Fibroblast of mammary gland (primary cell): ENCODE results near the gene ALOXE3.

ENCODE experiments used
- DNase-seq: peaks from one replicate; pipeline ENCODE4 v3.0.0-alpha.2; 2010; ENCODE audit warnings: low read depth
- H3K4me3 ChIP-seq: 2 replicates; pipeline ENCODE4 v1.5.1; 2011; ENCODE audit warnings: low read depth, mild to moderate bottlenecking, low read length, moderate library complexity; ENCODE audit not compliant: control insufficient read depth
- TF ChIP-seq, protein P1 (sequence below): conservative IDR thresholded peaks from 2 replicates; pipeline ENCODE4 v1.5.1; 2011; ENCODE audit warnings: low read depth, low read length, inconsistent platforms; ENCODE audit not compliant: control insufficient read depth, insufficient read depth

Gene ALOXE3

DNA sequence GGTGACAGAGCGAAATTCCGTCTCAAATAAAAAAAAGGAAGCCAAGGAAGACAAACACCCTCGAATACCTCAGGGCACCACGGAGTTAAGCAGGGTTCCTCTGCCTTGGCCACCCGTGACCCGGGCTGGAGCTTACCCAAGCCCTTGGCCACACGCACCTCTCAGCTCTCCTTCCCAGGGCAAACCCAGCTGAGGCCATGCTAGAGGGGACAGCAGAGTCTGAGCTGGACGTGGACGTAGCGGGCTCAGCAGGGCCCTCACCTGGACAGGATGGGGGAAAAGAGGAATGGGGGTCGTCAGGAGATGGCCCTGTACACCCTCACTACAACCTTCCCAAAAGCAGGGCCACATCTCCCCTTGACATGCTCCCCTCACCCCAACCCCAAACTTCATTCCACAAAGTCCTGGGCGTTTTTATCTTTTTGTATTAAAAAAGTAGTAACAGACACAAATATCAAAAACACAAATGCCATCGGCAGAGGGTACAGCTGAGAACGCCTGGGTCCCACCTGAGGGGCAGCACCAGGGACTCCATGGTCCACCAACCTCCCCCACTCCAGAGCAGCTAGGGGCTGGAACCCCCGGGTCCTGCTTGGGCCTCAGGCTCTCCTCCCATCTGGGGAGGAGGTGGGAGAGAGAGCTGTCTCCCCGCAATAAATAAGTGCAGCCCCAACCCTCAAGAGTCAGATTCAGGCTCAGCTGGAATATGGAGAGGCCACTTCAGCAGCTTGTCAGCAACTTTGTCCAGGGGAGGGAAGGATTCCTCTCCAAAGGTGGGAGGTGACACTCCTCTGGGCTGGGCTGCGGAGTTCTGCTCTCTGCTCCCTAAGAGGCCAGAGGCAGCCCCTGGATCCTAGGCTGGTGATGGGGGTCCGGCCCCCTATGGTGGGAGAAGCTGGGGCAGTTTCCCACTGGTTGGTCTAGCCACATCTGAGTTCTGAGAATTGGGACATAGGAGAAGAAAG is 22.0 kb upstream of the ALOXE3 start:
- TF ChIP-seq, protein P1, sequence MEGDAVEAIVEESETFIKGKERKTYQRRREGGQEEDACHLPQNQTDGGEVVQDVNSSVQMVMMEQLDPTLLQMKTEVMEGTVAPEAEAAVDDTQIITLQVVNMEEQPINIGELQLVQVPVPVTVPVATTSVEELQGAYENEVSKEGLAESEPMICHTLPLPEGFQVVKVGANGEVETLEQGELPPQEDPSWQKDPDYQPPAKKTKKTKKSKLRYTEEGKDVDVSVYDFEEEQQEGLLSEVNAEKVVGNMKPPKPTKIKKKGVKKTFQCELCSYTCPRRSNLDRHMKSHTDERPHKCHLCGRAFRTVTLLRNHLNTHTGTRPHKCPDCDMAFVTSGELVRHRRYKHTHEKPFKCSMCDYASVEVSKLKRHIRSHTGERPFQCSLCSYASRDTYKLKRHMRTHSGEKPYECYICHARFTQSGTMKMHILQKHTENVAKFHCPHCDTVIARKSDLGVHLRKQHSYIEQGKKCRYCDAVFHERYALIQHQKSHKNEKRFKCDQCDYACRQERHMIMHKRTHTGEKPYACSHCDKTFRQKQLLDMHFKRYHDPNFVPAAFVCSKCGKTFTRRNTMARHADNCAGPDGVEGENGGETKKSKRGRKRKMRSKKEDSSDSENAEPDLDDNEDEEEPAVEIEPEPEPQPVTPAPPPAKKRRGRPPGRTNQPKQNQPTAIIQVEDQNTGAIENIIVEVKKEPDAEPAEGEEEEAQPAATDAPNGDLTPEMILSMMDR = no peak
- DNase-seq = no peak
- H3K4me3 ChIP-seq = no peak overlapping the region

DNA sequence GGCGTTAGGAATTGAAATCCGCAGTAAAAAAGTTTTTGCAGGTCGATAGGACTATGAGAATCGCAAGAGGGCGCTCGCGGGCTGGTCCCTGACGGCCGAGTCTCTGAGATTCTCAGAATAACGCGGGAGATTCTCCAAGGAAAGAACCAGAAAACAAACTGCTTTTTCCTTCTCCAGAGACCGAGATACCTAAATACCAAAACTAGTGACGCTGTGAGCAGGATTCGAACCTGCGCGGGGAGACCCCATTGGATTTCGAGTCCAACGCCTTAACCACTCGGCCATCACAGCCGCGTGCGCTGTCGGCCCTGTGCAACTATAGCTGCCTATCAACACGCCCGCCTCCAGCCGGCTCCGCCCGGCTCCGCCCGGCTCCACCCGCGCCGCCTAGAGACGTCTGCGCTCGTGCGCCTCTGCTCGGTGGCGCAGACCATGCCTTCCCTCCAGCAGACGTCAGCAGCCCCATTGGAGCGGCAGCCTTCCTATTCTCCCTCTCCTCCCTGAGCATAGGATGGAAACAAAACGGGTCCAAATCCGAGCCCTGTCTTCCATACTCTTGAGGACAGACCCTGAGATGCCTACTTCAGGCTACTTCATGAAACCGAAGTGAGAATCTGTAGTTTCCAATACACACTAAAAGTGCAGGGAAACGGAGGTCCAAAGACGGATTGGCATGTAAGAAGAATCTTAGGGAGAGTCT is 20.5 kb upstream of the ALOXE3 start:
- peak; percentile 98 for DNase-seq
- H3K4me3 ChIP-seq = peak overlapping the region; percentile 54
- TF ChIP-seq, protein P1 = peak; percentile 85

DNA sequence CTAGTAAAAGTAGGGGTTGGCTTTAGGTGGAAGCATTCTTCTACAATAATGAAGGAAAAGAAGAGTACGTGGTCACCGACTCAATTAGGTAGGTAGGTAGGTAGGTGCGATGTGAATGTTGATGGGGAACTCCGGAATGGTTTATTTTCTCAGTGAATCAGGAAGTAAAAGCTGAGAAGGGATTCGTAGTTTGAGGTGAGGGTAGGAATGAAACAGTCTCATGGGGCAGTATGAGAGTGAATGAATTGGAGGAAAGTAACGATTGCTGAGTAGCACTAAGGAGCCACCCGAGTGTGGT is 20.0 kb upstream of the ALOXE3 start:
- TF ChIP-seq, protein P1 = no peak
- H3K4me3 ChIP-seq = peak overlapping the region; percentile 38
- no peak for DNase-seq

DNA sequence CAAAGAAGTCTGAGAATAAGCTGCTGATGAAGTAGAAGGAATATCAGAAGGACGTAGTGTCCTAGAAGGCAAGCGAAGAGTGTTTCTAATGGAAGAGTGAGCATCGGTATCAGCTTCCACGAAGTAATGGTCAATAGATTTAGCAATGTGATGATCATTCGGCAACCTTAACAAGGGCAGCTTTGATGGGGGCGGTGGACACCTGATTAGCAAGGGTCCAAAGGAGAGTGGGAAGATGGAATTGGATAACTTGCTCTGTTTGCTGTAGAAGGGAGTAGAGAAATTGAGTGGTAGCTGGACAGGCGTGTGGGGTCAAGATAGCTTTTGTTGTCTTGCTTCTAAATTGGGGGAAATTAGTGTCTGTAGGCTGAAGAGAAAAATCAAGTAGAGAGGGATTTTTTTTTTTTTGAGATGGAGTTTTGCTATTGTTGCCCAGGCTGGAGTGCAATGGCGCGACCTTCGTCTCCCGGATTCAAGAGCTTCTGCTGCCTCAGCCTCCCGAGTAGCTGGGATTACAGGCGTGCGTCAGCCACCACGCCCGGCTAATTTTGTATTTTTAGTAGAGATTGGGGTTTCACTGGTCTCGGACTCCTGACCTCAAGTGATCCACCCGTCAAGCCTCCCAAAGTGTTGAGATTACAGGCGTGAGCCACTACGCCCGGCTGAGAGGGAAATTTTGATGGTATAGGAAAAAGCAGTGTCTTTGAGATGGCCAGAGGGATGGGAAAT is 19.5 kb upstream of the ALOXE3 start:
- TF ChIP-seq, protein P1 = no peak
- no peak for DNase-seq
- peak overlapping the region; percentile 38 for H3K4me3 ChIP-seq

DNA sequence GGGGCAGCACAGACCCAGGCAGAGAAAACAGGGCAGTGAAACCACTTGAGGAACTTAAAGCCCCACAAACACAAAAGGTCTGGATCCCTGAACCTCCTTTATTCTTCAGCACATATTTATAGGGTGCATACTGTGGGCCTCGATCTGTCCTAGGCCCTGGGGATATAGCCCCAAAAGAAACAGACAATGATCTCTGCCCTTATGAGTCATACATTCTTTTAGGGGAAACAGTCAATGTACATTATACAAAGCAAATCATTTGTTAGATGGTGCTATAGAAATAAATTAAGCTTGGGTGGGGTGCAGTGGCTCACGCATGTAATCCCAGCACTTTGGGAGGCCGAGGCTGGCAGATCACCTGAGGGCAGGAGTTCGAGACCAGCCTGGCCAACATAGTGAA is 15.6 kb upstream of the ALOXE3 start:
- TF ChIP-seq, protein P1 = no peak

DNA sequence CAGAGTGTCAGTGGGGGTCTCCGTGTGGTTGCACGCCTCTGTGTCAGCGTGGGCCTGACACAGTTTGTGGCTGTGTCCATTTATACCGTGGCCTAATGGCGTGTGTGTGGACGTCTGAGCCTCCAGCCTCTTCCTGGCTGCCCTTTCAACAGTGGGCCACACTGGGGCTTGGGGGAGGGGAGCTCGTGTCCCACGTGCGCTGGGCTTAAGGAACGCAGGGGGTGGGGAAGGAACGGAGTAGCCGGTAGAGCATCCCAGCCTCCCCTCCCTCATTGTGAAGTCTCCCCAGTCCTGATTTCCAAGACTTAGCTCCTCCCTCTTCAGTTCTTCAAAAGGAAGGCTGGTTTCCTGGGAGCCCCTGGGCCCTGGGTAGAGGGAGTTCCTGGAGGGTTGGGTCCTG is 15.1 kb upstream of the ALOXE3 start:
- no peak overlapping the region for H3K4me3 ChIP-seq
- TF ChIP-seq, protein P1 = no peak
- DNase-seq = no peak

More for the DNA sequence above, 15.6 kb upstream of the ALOXE3 start:
- no peak overlapping the region for H3K4me3 ChIP-seq
- no peak for DNase-seq
